ENCODE data around the gene CYBC1.

The CYBC1 gene

DNA sequence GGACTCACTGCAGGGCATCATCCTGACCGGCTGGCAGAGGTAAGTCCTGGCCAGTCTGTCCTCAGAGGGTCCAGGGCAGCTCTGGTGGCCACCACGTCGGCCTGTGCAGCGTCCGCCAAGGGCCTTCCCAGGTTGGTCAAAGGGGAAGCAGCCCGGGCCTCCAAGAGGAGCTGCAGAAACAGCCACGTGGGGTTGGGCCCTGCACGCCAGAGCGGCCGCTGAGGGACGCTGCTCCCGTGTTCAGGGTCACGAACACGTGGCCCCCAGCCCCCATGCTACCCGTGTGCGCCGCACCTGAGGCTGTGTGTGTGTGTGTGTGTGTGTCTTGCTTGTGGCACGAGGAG, 13.3 kb downstream of the CYBC1 start:
- ChIA-PET CTCF (no interaction called here), POLR2A (no interaction called here)
- no peak for TF ChIP-seq TARDBP (IDR thresholded peaks at IDR 0.05)
- no peak for TF ChIP-seq FOXM1 (IDR thresholded peaks at IDR 0.05; ENCODE audit: borderline replicate concordance)
- no peak for TF ChIP-seq BHLHE40 (IDR thresholded peaks at IDR 0.05; ENCODE audit: borderline replicate concordance)
- TF ChIP-seq SUZ12 (IDR thresholded peaks at IDR 0.05): no peak
- DNase-seq (ENCODE audit: extremely low spot score): no peak

GRCh38 chr17:82436601-82437324, 13.8 kb downstream of the CYBC1 start:
- ChIA-PET POLR2A (no interaction called here), CTCF (interaction anchor here (0.8 kb wide), 1 partner anchor 12 kb away, joined by 3 read pairs; no protein-coding TSS in a partner anchor)
- TF ChIP-seq TARDBP (IDR thresholded peaks at IDR 0.05) (no peak), PKNOX1 (IDR thresholded peaks at IDR 0.05) (no peak), ARNT (IDR thresholded peaks at IDR 0.05) (no peak), LEF1 (IDR thresholded peaks at IDR 0.05; ENCODE audit: borderline replicate concordance) (no peak), SUZ12 (IDR thresholded peaks at IDR 0.05) (no peak), FOXA1 (IDR thresholded peaks at IDR 0.05) (no peak), L3MBTL2 (conservative IDR thresholded peaks at IDR 0.05) (no peak), BHLHE40 (IDR thresholded peaks at IDR 0.05; ENCODE audit: borderline replicate concordance) (no peak), SP1 (IDR thresholded peaks at IDR 0.05) (no peak), ELF4 (IDR thresholded peaks at IDR 0.05) (no peak)
- DNase-seq (ENCODE audit: extremely low spot score): no peak

DNA sequence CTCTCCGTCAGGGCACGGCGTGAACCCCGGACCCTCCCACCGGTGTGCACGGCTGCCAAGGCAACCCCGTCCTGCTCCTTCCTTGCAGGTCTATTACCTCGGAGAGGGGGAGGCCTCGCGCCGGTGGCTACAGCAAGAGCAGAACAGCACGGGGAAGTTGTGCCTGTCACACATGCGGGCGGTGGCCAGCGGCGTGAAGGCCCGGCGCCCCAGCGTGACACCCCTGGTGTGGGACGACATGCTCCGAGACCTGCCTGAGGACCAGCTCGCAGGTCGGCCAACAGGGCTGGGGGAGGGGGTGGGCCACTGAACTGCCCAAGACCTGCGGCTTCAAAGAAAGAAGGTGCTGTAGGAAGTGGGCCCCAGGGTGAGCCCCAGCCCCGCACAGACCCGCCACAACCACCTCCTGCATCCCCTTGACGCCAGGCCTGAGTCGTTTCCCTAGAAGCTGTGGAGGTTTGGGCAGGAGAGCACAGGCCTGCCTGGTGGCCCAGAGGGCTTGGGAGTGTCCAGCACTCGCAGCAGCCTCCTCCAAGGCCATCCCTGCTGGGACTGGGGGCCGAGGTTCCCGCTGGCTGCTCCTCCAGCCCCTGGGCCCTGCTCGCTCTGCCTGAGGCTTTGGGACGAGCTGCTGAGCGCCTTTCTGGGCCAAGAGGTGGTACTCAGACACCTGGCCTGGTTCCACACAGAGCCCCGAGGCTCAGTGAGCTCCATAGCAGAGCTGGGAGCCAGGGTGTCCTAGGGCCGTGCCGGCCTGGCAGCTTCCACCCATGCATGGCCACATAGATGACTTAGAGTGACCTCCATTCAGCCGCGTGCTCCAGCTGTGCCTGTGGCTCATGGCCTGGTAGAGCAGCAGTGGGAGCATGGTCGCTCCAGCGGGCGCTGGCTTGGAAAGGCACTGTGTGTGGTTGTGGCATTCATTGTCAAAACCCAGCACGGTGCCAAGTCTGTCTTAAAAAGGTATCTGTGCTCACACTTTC, 14.7 kb downstream of the CYBC1 start:
- CTCF ChIA-PET: interaction anchor here (0.8 kb wide), 1 partner anchor 11 kb away, joined by 3 read pairs; no protein-coding TSS in a partner anchor
- no peak for DNase-seq (ENCODE audit: extremely low spot score)
- POLR2A ChIA-PET: no interaction called here
- TF ChIP-seq SP1 (IDR thresholded peaks at IDR 0.05) (no peak), ARNT (IDR thresholded peaks at IDR 0.05) (no peak), TARDBP (IDR thresholded peaks at IDR 0.05) (no peak)

- TF ChIP-seq PKNOX1 (IDR thresholded peaks at IDR 0.05) (no peak), HDGF (IDR thresholded peaks at IDR 0.05; ENCODE audit: borderline replicate concordance) (no peak), FOXM1 (IDR thresholded peaks at IDR 0.05; ENCODE audit: borderline replicate concordance) (no peak), ARNT (IDR thresholded peaks at IDR 0.05) (no peak), FOXK2 (IDR thresholded peaks at IDR 0.05) (no peak), BHLHE40 (IDR thresholded peaks at IDR 0.05; ENCODE audit: borderline replicate concordance) (no peak), CTBP1 (IDR thresholded peaks at IDR 0.05; ENCODE audit: borderline replicate concordance) (no peak), NFRKB (IDR thresholded peaks at IDR 0.05) (no peak), SP1 (IDR thresholded peaks at IDR 0.05) (no peak), ELF4 (IDR thresholded peaks at IDR 0.05) (no peak), L3MBTL2 (conservative IDR thresholded peaks at IDR 0.05) (no peak), FOXA1 (IDR thresholded peaks at IDR 0.05) (no peak), SUZ12 (IDR thresholded peaks at IDR 0.05) (no peak), ZNF384 (IDR thresholded peaks at IDR 0.05) (no peak), TARDBP (IDR thresholded peaks at IDR 0.05) (no peak), LEF1 (IDR thresholded peaks at IDR 0.05; ENCODE audit: borderline replicate concordance) (no peak)
- ChIA-PET CTCF (no interaction called here), POLR2A (no interaction called here)
- no peak for DNase-seq (ENCODE audit: extremely low spot score)
Measured at GRCh38 chr17:82435103-82435502, 15.4 kb downstream of the CYBC1 start.

GRCh38 chr17:82434216-82434565, 16.4 kb downstream of the CYBC1 start:
- ChIA-PET POLR2A (interaction anchor here (0.6 kb wide), 1 partner anchor 135 kb away, joined by 3 read pairs; no protein-coding TSS in a partner anchor), CTCF (no interaction called here)
- DNase-seq (ENCODE audit: extremely low spot score): no peak
- TF ChIP-seq ELF4 (IDR thresholded peaks at IDR 0.05) (no peak), TARDBP (IDR thresholded peaks at IDR 0.05) (no peak), FOXA1 (IDR thresholded peaks at IDR 0.05) (no peak), HDGF (IDR thresholded peaks at IDR 0.05; ENCODE audit: borderline replicate concordance) (no peak), NFRKB (IDR thresholded peaks at IDR 0.05) (no peak), SUZ12 (IDR thresholded peaks at IDR 0.05) (no peak), CTBP1 (IDR thresholded peaks at IDR 0.05; ENCODE audit: borderline replicate concordance) (no peak), PKNOX1 (IDR thresholded peaks at IDR 0.05) (no peak), SP1 (IDR thresholded peaks at IDR 0.05) (no peak), FOXM1 (IDR thresholded peaks at IDR 0.05; ENCODE audit: borderline replicate concordance) (no peak), BHLHE40 (IDR thresholded peaks at IDR 0.05; ENCODE audit: borderline replicate concordance) (no peak), FOXK2 (IDR thresholded peaks at IDR 0.05) (no peak), ZNF384 (IDR thresholded peaks at IDR 0.05) (no peak)

Data from HEK293T (cell line).